CD4-positive, CD25-positive, alpha-beta regulatory T cell (primary cell): ENCODE measurements around the gene EML4. TPM values are rescaled to one million over a fixed set of nuclear protein-coding genes. Genes with fewer than 3 reads are reported as not detected.

Experiments
- ATAC-seq, 2 donors: fragments of 150-1000 bp; cut with Tn5 transposase; one replicate each; pipeline ENCODE4 v1.10.0; 2021; ENCODE audit warnings: low read depth in 2 of 2, moderate number of reproducible peaks in 2 of 2, moderate library complexity in 1 of 2
- DNase-seq, 3 donors: peaks; one replicate each; pipeline versions ENCODE4 v3.0.0 to v3.0.0-alpha.2; 2012 to 2022; ENCODE audit warnings: mixed read lengths in 1 of 3
- H3K27ac ChIP-seq: one replicate; pipeline ENCODE4 v1.7.0; 2013; ENCODE audit warnings: mild to moderate bottlenecking, low read length; ENCODE audit not compliant: insufficient read depth, poor library complexity, severe bottlenecking
- H3K27me3 ChIP-seq: one replicate; pipeline ENCODE4 v1.7.0; 2013; ENCODE audit warnings: low read length; ENCODE audit not compliant: control insufficient read depth, insufficient read depth
- H3K36me3 ChIP-seq: one replicate; pipeline ENCODE4 v1.7.0; 2013; ENCODE audit warnings: mild to moderate bottlenecking, low read length, moderate library complexity; ENCODE audit not compliant: control insufficient read depth, insufficient read depth
- H3K4me1 ChIP-seq: 2 replicates; pipeline ENCODE4 v1.7.0; 2013; ENCODE audit warnings: mild to moderate bottlenecking, low read length; ENCODE audit not compliant: insufficient read depth, control insufficient read depth, poor library complexity, severe bottlenecking
- H3K4me3 ChIP-seq: one replicate; pipeline ENCODE4 v1.7.0; 2013; ENCODE audit warnings: low read depth, mild to moderate bottlenecking, low read length, moderate library complexity
- H3K9me3 ChIP-seq, 2 experiments: 1 replicate in 1 of 2; 2 replicates in 1 of 2; pipeline ENCODE4 v1.7.0; 2013; ENCODE audit warnings: low read length in 2 of 2, mild to moderate bottlenecking in 1 of 2, moderate library complexity in 1 of 2; ENCODE audit not compliant: control insufficient read depth in 2 of 2
- H3K27ac Mint-ChIP-seq, 3 donors: one replicate each; pipeline ENCODE4 v1.8.0; 2020 to 2022; ENCODE audit warnings: mild to moderate bottlenecking in 3 of 3, mixed read lengths in 3 of 3, moderate library complexity in 2 of 3
- H3K27me3 Mint-ChIP-seq: one replicate; pipeline ENCODE4 v1.8.0; 2022; ENCODE audit warnings: mild to moderate bottlenecking, mixed read lengths
- H3K36me3 Mint-ChIP-seq: one replicate; pipeline ENCODE4 v1.8.0; 2020; ENCODE audit warnings: mixed read lengths
- H3K4me1 Mint-ChIP-seq, 4 donors: one replicate each; pipeline ENCODE4 v1.8.0; 2020 to 2022; ENCODE audit warnings: mixed read lengths in 4 of 4, mild to moderate bottlenecking in 1 of 4
- H3K4me3 Mint-ChIP-seq, 4 donors: one replicate each; pipeline ENCODE4 v1.8.0; 2020 to 2022; ENCODE audit warnings: mild to moderate bottlenecking in 4 of 4, mixed read lengths in 4 of 4, moderate library complexity in 3 of 4
- H3K9me3 Mint-ChIP-seq, 7 donors: one replicate each; pipeline ENCODE4 v1.8.0; 2020 to 2022; ENCODE audit warnings: mixed read lengths in 7 of 7, mild to moderate bottlenecking in 3 of 7, moderate library complexity in 2 of 7
- polyA plus RNA-seq, 4 donors: library from polyadenylated mRNA; unstranded; fragments of 300-500 nt; fragmentation: Illumina TruSeq; gene quantifications; one replicate each; pipeline ENCODE4 v1.2.3, GENCODE V29; 2021
- total RNA-seq: library from RNA; stranded (reverse); gene quantifications from one replicate; pipeline ENCODE4 v1.2.3, GENCODE V29; 2022

The EML4 gene
- total and polyA plus RNA-seq, 5 donors from 2014 or later = 83.7 to 293 (median 90.1) TPM

GRCh38 chr2:42360890-42361727 is 192.0 kb downstream of the EML4 start, which contains the start of gene COX7A2L:
Gene COX7A2L (minus strand): TSS chr2:42361217. CDS start chr2:42361161, 56 bp downstream.
- no peaks in the 10 kb centered on the region for H3K27me3 Mint-ChIP-seq
- Histone ChIP-seq H3K27ac (peak within 1 kb of the TSS; percentile 92), H3K4me1 (peaks cover 32% of the 10 kb centered on the region), H3K36me3 (peaks cover 4% of the 10 kb centered on the region), H3K9me3 (no peaks in the 10 kb centered on the region), H3K4me3 (peak within 1 kb of the TSS; percentile 93), H3K27me3 (no peaks in the 10 kb centered on the region)
- peak within 1 kb of the TSS; percentile 90 to 95 (median 95) for H3K4me3 Mint-ChIP-seq
- H3K4me1 Mint-ChIP-seq = peaks cover 31 to 55% (median 47%) of the 10 kb centered on the region in 4 donors
- ATAC-seq (peak; percentile 91 to 93), DNase-seq (peak; percentile 93 to 97 (median 97))
- no peaks in the 10 kb centered on the region for H3K9me3 Mint-ChIP-seq
- H3K36me3 Mint-ChIP-seq = peaks cover 11% of the 10 kb centered on the region
- peak within 1 kb of the TSS; percentile 97 to 99 (median 98) for H3K27ac Mint-ChIP-seq

- Histone ChIP-seq H3K27ac (peak overlapping the region; percentile 92), H3K36me3 (no peaks in the 10 kb centered on the region), H3K9me3 (no peaks in the 10 kb centered on the region), H3K27me3 (no peaks in the 10 kb centered on the region), H3K4me1 (peaks cover 32% of the 10 kb centered on the region), H3K4me3 (peak overlapping the region; percentile 93)
- no peaks in the 10 kb centered on the region for H3K27me3 Mint-ChIP-seq
- H3K9me3 Mint-ChIP-seq = no peaks in the 10 kb centered on the region
- peaks cover 8% of the 10 kb centered on the region for H3K36me3 Mint-ChIP-seq
- ATAC-seq (peak; percentile 4 to 6), DNase-seq (peak in 1 of 3 donors; percentile 63)
- H3K27ac Mint-ChIP-seq = peak overlapping the region; percentile 97 to 99 (median 98)
- peak overlapping the region; percentile 90 to 95 (median 95) for H3K4me3 Mint-ChIP-seq
- H3K4me1 Mint-ChIP-seq = peaks cover 27 to 48% (median 43%) of the 10 kb centered on the region in 4 donors
These were observed 192.7 kb downstream of the EML4 start for GRCh38 chr2:42361728-42362283.

- H3K27ac Mint-ChIP-seq = peak overlapping the region in 1 of 3 donors; percentile 38
- peaks cover 19 to 40% (median 34%) of the 10 kb centered on the region in 4 donors for H3K4me1 Mint-ChIP-seq
- Histone ChIP-seq H3K27ac (no peak overlapping the region), H3K4me3 (no peak overlapping the region), H3K4me1 (peaks cover 30% of the 10 kb centered on the region), H3K9me3 (no peaks in the 10 kb centered on the region), H3K36me3 (no peaks in the 10 kb centered on the region), H3K27me3 (no peaks in the 10 kb centered on the region)
- H3K9me3 Mint-ChIP-seq = no peaks in the 10 kb centered on the region
- no peaks in the 10 kb centered on the region for H3K27me3 Mint-ChIP-seq
- no peak overlapping the region for H3K4me3 Mint-ChIP-seq
- H3K36me3 Mint-ChIP-seq = no peaks in the 10 kb centered on the region
- no peak for DNase-seq
- no peak for ATAC-seq
These were observed 194.3 kb downstream of the EML4 start for GRCh38 chr2:42363413-42363812.

- no peak overlapping the region for H3K27ac ChIP-seq
- no peaks in the 10 kb centered on the region for H3K27me3 Mint-ChIP-seq
- peaks cover 15 to 29% (median 22%) of the 10 kb centered on the region in 4 donors for H3K4me1 Mint-ChIP-seq
- DNase-seq = no peak
- H3K4me3 ChIP-seq = no peak overlapping the region
- no peak overlapping the region for H3K27ac Mint-ChIP-seq
- no peaks in the 10 kb centered on the region for H3K27me3 ChIP-seq
- ATAC-seq = no peak
- no peaks in the 10 kb centered on the region for H3K9me3 Mint-ChIP-seq
- H3K4me1 ChIP-seq = peaks cover 17% of the 10 kb centered on the region
- H3K9me3 ChIP-seq = no peaks in the 10 kb centered on the region
- no peaks in the 10 kb centered on the region for H3K36me3 ChIP-seq
- H3K36me3 Mint-ChIP-seq = no peaks in the 10 kb centered on the region
- peak overlapping the region in 1 of 4 donors; percentile 43 for H3K4me3 Mint-ChIP-seq
These were observed 195.5 kb downstream of the EML4 start for GRCh38 chr2:42364658-42365057.

GRCh38 chr2:42366411-42366810 is 197.3 kb downstream of the EML4 start:
- DNase-seq = no peak
- no peak overlapping the region for H3K4me3 ChIP-seq
- Mint-ChIP-seq H3K36me3 (no peaks in the 10 kb centered on the region), H3K9me3 (peaks cover 0 to 2% (median 0%) of the 10 kb centered on the region in 7 donors), H3K4me3 (no peak overlapping the region), H3K27ac (no peak overlapping the region), H3K4me1 (peaks cover 8 to 19% (median 13%) of the 10 kb centered on the region in 4 donors), H3K27me3 (no peaks in the 10 kb centered on the region)
- ATAC-seq = no peak
- H3K27ac ChIP-seq = no peak overlapping the region
- H3K9me3 ChIP-seq = no peaks in the 10 kb centered on the region
- H3K4me1 ChIP-seq = peaks cover 9% of the 10 kb centered on the region
- no peaks in the 10 kb centered on the region for H3K36me3 ChIP-seq
- no peaks in the 10 kb centered on the region for H3K27me3 ChIP-seq

DNA sequence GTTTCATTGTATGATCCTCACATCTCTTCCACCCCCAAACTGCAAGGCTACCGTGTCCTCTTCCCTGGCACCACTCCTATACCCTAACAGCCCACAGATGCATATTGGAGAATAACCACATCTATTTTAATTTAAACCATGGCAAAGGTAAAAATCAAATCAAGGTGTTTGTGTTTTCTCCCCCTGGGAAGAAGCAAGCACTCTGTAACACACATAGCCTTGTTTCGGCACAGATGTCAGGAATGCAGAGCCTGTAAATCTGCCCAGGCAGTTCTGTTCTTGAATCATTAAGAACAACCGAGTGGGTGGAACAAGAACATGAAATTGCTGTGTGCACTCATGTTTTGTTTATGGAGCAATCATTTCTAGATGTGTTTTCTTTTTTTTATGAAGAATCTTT is 198.7 kb downstream of the EML4 start:
- H3K27me3 ChIP-seq = no peaks in the 10 kb centered on the region
- DNase-seq (no peak), ATAC-seq (no peak)
- H3K27ac ChIP-seq = no peak overlapping the region
- no peaks in the 10 kb centered on the region for H3K4me1 ChIP-seq
- peaks cover 0 to 2% (median 0%) of the 10 kb centered on the region in 7 donors for H3K9me3 Mint-ChIP-seq
- no peaks in the 10 kb centered on the region for H3K27me3 Mint-ChIP-seq
- H3K9me3 ChIP-seq = no peaks in the 10 kb centered on the region
- H3K27ac Mint-ChIP-seq = peak overlapping the region in 1 of 3 donors; percentile 27
- no peaks in the 10 kb centered on the region for H3K36me3 Mint-ChIP-seq
- H3K36me3 ChIP-seq = no peaks in the 10 kb centered on the region
- peaks cover 0 to 9% (median 4%) of the 10 kb centered on the region in 4 donors for H3K4me1 Mint-ChIP-seq
- H3K4me3 ChIP-seq = no peak overlapping the region
- peak overlapping the region in 1 of 4 donors; percentile 39 for H3K4me3 Mint-ChIP-seq

GRCh38 chr2:42368817-42369531 is 199.8 kb downstream of the EML4 start:
- Mint-ChIP-seq H3K36me3 (no peaks in the 10 kb centered on the region), H3K27ac (no peak overlapping the region), H3K4me1 (peaks cover 0 to 9% (median 4%) of the 10 kb centered on the region in 4 donors), H3K27me3 (no peaks in the 10 kb centered on the region), H3K4me3 (no peak overlapping the region), H3K9me3 (peaks cover 0 to 2% (median 0%) of the 10 kb centered on the region in 7 donors)
- Histone ChIP-seq H3K4me3 (no peak overlapping the region), H3K27me3 (no peaks in the 10 kb centered on the region), H3K4me1 (no peaks in the 10 kb centered on the region), H3K9me3 (no peaks in the 10 kb centered on the region), H3K27ac (no peak overlapping the region), H3K36me3 (no peaks in the 10 kb centered on the region)
- ATAC-seq (no peak), DNase-seq (no peak)
